HUES48 (cell line): ENCODE data around the gene ZSCAN1.

ENCODE experiments used
- H3K27ac ChIP-seq: one replicate; pipeline ENCODE4 v1.7.0; 2013; ENCODE audit warnings: low read depth, low read length, inconsistent platforms
- H3K27me3 ChIP-seq: 2 replicates; pipeline ENCODE4 v1.6.1; 2013; ENCODE audit warnings: mild to moderate bottlenecking, low read length; ENCODE audit not compliant: control insufficient read depth, insufficient read depth
- H3K36me3 ChIP-seq: 2 replicates; pipeline ENCODE4 v1.6.1; 2013; ENCODE audit warnings: low read length; ENCODE audit not compliant: control insufficient read depth, insufficient read depth
- H3K4me1 ChIP-seq: 2 replicates; pipeline ENCODE4 v1.6.1; 2013; ENCODE audit warnings: mild to moderate bottlenecking, low read length; ENCODE audit not compliant: control insufficient read depth, insufficient read depth
- H3K4me3 ChIP-seq: 2 replicates; pipeline ENCODE4 v1.5.1; 2013; ENCODE audit warnings: mild to moderate bottlenecking, low read depth, low read length
- H3K9ac ChIP-seq: 2 replicates; pipeline ENCODE4 v1.6.1; 2013; ENCODE audit warnings: mild to moderate bottlenecking, low read depth, low read length, moderate library complexity
- H3K9me3 ChIP-seq: 2 replicates; pipeline ENCODE4 v1.6.1; 2013; ENCODE audit warnings: low read length; ENCODE audit not compliant: control insufficient read depth, insufficient read depth

ZSCAN1 gene

GRCh38 chr19:58056261-58056660, 22.4 kb downstream of the ZSCAN1 start:
- Histone ChIP-seq H3K27me3 (no peaks in the 10 kb centered on the region), H3K27ac (no peak overlapping the region), H3K9me3 (peaks cover 43% of the 10 kb centered on the region), H3K9ac (no peak overlapping the region), H3K36me3 (no peaks in the 10 kb centered on the region), H3K4me3 (no peak overlapping the region), H3K4me1 (peaks cover 5% of the 10 kb centered on the region; the same call in 1 of the 2 replicates)

GRCh38 chr19:58056861-58057260, 23.0 kb downstream of the ZSCAN1 start:
- H3K27ac ChIP-seq, result no peak overlapping the region
- no peak overlapping the region for H3K4me3 ChIP-seq
- no peaks in the 10 kb centered on the region for H3K36me3 ChIP-seq
- peaks cover 5% of the 10 kb centered on the region; the same call in 1 of the 2 replicates for H3K4me1 ChIP-seq
- peaks cover 42% of the 10 kb centered on the region for H3K9me3 ChIP-seq
- no peaks in the 10 kb centered on the region for H3K27me3 ChIP-seq
- H3K9ac ChIP-seq, result no peak overlapping the region

- Histone ChIP-seq H3K27ac (peak overlapping the region; percentile 63), H3K9me3 (peaks cover 42% of the 10 kb centered on the region), H3K9ac (peak overlapping the region; percentile 75), H3K4me1 (peaks cover 5% of the 10 kb centered on the region; the same call in 1 of the 2 replicates), H3K4me3 (peak overlapping the region; percentile 62), H3K27me3 (no peaks in the 10 kb centered on the region), H3K36me3 (peaks cover 3% of the 10 kb centered on the region)
These were observed 24.6 kb downstream of the ZSCAN1 start for GRCh38 chr19:58058467-58058866.

GRCh38 chr19:58059003-58059670, 25.3 kb downstream of the ZSCAN1 start, which contains the start of gene ZNF135:
TSS of gene ZNF135 (plus strand) at chr19:58059282. CDS start at chr19:58060003, 721 bp downstream.
- Histone ChIP-seq H3K9me3 (peaks cover 42% of the 10 kb centered on the region), H3K27ac (peak within 1 kb of the TSS; percentile 63), H3K4me3 (peak within 1 kb of the TSS; percentile 62), H3K36me3 (peaks cover 6% of the 10 kb centered on the region), H3K9ac (peak within 1 kb of the TSS; percentile 75), H3K27me3 (no peaks in the 10 kb centered on the region), H3K4me1 (peaks cover 5% of the 10 kb centered on the region; the same call in 1 of the 2 replicates)

- H3K27ac ChIP-seq, result no peak overlapping the region
- H3K4me1 ChIP-seq, result peaks cover 5% of the 10 kb centered on the region; the same call in 1 of the 2 replicates
- peaks cover 6% of the 10 kb centered on the region for H3K36me3 ChIP-seq
- no peaks in the 10 kb centered on the region for H3K27me3 ChIP-seq
- peak overlapping the region; percentile 62 for H3K4me3 ChIP-seq
- H3K9me3 ChIP-seq, result peaks cover 42% of the 10 kb centered on the region
- peak overlapping the region; percentile 75 for H3K9ac ChIP-seq
These were observed 25.9 kb downstream of the ZSCAN1 start for GRCh38 chr19:58059671-58060078.

- peaks cover 44% of the 10 kb centered on the region for H3K9me3 ChIP-seq
- H3K4me1 ChIP-seq, result peaks cover 5% of the 10 kb centered on the region; the same call in 1 of the 2 replicates
- no peaks in the 10 kb centered on the region for H3K27me3 ChIP-seq
- H3K4me3 ChIP-seq, result no peak overlapping the region
- H3K9ac ChIP-seq, result no peak overlapping the region
- H3K27ac ChIP-seq, result no peak overlapping the region
- peaks cover 6% of the 10 kb centered on the region for H3K36me3 ChIP-seq
These were observed 26.4 kb downstream of the ZSCAN1 start for GRCh38 chr19:58060231-58060630.

GRCh38 chr19:58063712-58064111, 29.9 kb downstream of the ZSCAN1 start:
- Histone ChIP-seq H3K36me3 (peaks cover 26% of the 10 kb centered on the region), H3K9ac (no peak overlapping the region), H3K4me1 (peaks cover 2% of the 10 kb centered on the region; the same call in 1 of the 2 replicates), H3K4me3 (no peak overlapping the region), H3K27me3 (no peaks in the 10 kb centered on the region), H3K9me3 (peaks cover 72% of the 10 kb centered on the region), H3K27ac (no peak overlapping the region)

GRCh38 chr19:58067240-58067912, 33.6 kb downstream of the ZSCAN1 start:
- Histone ChIP-seq H3K27ac (no peak overlapping the region), H3K36me3 (peaks cover 26% of the 10 kb centered on the region), H3K9ac (no peak overlapping the region), H3K4me3 (no peak overlapping the region), H3K4me1 (no peaks in the 10 kb centered on the region), H3K9me3 (peaks cover 88% of the 10 kb centered on the region), H3K27me3 (no peaks in the 10 kb centered on the region)

- H3K27me3 ChIP-seq, result no peaks in the 10 kb centered on the region
- peaks cover 6% of the 10 kb centered on the region; the same call in 1 of the 2 replicates for H3K36me3 ChIP-seq
- no peak overlapping the region for H3K4me3 ChIP-seq
- H3K9me3 ChIP-seq, result peaks cover 37% of the 10 kb centered on the region
- H3K9ac ChIP-seq, result no peak overlapping the region
- no peaks in the 10 kb centered on the region for H3K4me1 ChIP-seq
- no peak overlapping the region for H3K27ac ChIP-seq
These were observed 46.0 kb downstream of the ZSCAN1 start for GRCh38 chr19:58079792-58080191.

GRCh38 chr19:58083021-58083420, 49.2 kb downstream of the ZSCAN1 start:
- Histone ChIP-seq H3K9me3 (peaks cover 24% of the 10 kb centered on the region), H3K27me3 (no peaks in the 10 kb centered on the region), H3K4me3 (no peak overlapping the region), H3K27ac (no peak overlapping the region), H3K4me1 (no peaks in the 10 kb centered on the region), H3K36me3 (peaks cover 26% of the 10 kb centered on the region; the same call in 1 of the 2 replicates), H3K9ac (no peak overlapping the region)
